Measurements from ENCODE around the gene DDX1. TPM values are rescaled to one million over a fixed set of nuclear protein-coding genes. Genes with fewer than 3 reads are reported as not detected.

The DDX1 gene
- total RNA-seq, 1 experiment from 2014 or later, result 106 TPM

DNA sequence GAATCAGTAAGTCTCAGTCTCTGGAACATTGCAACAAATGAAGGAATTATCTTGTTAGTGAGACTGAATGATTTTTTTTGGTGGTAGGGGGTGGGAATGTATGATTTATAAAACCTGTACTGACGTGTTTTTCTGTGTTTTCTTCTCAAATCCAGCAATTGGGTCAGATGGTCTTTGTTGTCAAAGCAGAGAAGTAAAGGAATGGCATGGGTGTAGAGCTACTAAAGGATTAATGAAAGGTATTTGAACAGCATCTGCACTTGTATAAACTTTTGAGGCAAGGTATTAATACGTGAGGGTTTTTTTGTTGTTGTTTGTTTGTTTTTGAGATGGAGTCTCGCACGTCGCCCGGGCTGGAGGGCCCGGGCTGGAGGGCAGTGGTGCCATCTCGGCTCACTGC, 10.7 kb downstream of the DDX1 start:
- no TSS peak for BruUV-seq (replicated peaks)
- Mint-ChIP-seq H3K36me3 (ENCODE audit: insufficient read depth, unreplicated experiment) (peaks cover 56% of the 10 kb centered on the region), H3K9me3 (ENCODE audit: low read depth, unreplicated experiment) (no peaks in the 10 kb centered on the region), H3K27ac (ENCODE audit: unreplicated experiment) (no peak overlapping the region), H3K27me3 (ENCODE audit: unreplicated experiment) (no peaks in the 10 kb centered on the region), H3K4me1 (ENCODE audit: low read depth, unreplicated experiment) (no peaks in the 10 kb centered on the region), H3K4me3 (ENCODE audit: low read depth, unreplicated experiment) (no peak overlapping the region)
- TF ChIP-seq, protein P1, sequence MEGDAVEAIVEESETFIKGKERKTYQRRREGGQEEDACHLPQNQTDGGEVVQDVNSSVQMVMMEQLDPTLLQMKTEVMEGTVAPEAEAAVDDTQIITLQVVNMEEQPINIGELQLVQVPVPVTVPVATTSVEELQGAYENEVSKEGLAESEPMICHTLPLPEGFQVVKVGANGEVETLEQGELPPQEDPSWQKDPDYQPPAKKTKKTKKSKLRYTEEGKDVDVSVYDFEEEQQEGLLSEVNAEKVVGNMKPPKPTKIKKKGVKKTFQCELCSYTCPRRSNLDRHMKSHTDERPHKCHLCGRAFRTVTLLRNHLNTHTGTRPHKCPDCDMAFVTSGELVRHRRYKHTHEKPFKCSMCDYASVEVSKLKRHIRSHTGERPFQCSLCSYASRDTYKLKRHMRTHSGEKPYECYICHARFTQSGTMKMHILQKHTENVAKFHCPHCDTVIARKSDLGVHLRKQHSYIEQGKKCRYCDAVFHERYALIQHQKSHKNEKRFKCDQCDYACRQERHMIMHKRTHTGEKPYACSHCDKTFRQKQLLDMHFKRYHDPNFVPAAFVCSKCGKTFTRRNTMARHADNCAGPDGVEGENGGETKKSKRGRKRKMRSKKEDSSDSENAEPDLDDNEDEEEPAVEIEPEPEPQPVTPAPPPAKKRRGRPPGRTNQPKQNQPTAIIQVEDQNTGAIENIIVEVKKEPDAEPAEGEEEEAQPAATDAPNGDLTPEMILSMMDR (IDR thresholded peaks at IDR 0.05; ENCODE audit: unreplicated experiment), result no peak
- DNase-seq, result no peak
- intact Hi-C loops (cut with micrococcal nuclease; ENCODE audit: unreplicated experiment), result no loop called here
- CTCF ChIA-PET, result no interaction called here

DNA sequence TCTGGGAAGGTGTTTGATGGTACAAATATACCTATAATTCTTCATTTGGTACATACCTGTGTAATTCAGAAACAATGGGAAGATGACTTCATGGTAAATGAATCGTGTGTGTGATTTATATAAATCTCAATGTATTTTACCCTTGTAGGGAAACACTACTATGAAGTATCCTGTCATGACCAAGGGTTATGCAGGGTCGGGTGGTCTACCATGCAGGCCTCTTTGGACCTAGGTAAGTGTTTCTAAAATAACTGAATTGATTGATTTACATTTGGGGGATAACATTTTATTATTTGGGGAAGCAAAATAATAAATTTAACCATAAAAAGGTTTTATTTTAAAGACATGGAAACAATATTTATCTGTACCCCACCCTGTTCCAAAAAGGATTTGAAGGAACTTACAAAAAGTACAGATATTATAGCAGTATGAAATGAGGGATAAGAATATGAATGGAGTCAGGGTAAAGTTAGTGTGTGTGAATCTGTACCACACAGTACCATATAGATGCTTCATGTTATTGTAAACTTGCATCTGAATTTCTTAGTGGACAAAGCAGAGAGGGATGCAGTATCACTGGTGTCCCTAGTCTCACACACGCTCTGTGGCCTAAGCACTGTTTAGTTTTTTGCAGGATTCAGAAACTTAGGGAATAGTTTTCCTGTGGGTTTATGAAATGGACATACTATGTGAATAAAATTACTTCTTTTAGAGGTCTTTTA, 11.5 kb downstream of the DDX1 start:
- intact Hi-C loops (cut with micrococcal nuclease; ENCODE audit: unreplicated experiment), result no loop called here
- TF ChIP-seq, protein P1 (IDR thresholded peaks at IDR 0.05; ENCODE audit: unreplicated experiment), result no peak
- Mint-ChIP-seq H3K36me3 (ENCODE audit: insufficient read depth, unreplicated experiment) (peaks cover 59% of the 10 kb centered on the region), H3K9me3 (ENCODE audit: low read depth, unreplicated experiment) (no peaks in the 10 kb centered on the region), H3K4me3 (ENCODE audit: low read depth, unreplicated experiment) (no peak overlapping the region), H3K4me1 (ENCODE audit: low read depth, unreplicated experiment) (no peaks in the 10 kb centered on the region), H3K27me3 (ENCODE audit: unreplicated experiment) (no peaks in the 10 kb centered on the region), H3K27ac (ENCODE audit: unreplicated experiment) (no peak overlapping the region)
- CTCF ChIA-PET, result no interaction called here
- DNase-seq, result no peak
- BruUV-seq (replicated peaks), result no TSS peak

DNA sequence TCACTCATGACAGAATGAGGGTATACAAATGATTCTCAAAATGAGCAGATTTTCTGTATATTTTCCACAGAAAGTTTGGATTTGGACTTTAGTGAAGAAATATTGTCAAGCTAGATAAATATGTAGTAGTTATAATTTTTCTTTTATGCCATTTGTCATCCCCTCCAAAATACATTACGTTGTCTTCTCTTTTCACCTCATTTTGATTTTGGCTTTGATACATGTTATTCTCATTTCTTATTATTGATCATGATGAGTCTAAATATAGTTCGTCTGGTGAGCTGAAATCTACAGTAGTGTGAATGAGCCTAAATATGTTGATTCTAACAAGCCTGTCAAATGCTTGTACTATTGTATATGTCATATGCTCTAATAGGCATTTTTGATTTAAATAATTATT, 12.3 kb downstream of the DDX1 start:
- no peak overlapping the region for H3K4me3 Mint-ChIP-seq (ENCODE audit: low read depth, unreplicated experiment)
- H3K4me1 Mint-ChIP-seq (ENCODE audit: low read depth, unreplicated experiment), result no peaks in the 10 kb centered on the region
- H3K36me3 Mint-ChIP-seq (ENCODE audit: insufficient read depth, unreplicated experiment), result peaks cover 56% of the 10 kb centered on the region
- TF ChIP-seq, protein P1 (IDR thresholded peaks at IDR 0.05; ENCODE audit: unreplicated experiment), result no peak
- no peaks in the 10 kb centered on the region for H3K27me3 Mint-ChIP-seq (ENCODE audit: unreplicated experiment)
- intact Hi-C loops (cut with micrococcal nuclease; ENCODE audit: unreplicated experiment), result no loop called here
- no peak for DNase-seq
- no TSS peak for BruUV-seq (replicated peaks)
- H3K27ac Mint-ChIP-seq (ENCODE audit: unreplicated experiment), result no peak overlapping the region
- CTCF ChIA-PET, result no interaction called here
- no peaks in the 10 kb centered on the region for H3K9me3 Mint-ChIP-seq (ENCODE audit: low read depth, unreplicated experiment)

DNA sequence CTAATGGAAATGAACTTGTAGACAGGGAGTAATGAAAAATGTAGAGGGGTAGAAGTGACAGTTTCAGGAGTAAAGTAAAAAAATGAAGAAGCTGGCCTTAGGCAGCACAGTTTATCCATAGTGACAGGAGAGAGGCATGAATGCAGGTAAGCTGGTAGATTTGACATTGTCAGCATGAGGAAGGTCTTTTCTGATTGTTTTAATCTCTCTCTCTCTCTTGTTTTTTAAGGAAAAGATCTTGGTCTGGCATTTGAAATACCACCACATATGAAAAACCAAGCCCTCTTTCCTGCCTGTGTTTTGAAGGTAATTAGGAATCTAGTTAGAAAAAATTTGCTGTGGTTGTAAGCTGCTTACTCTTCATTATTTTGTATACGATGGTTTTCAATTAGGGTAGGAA, 14.1 kb downstream of the DDX1 start:
- intact Hi-C loops (cut with micrococcal nuclease; ENCODE audit: unreplicated experiment), result no loop called here
- DNase-seq, result no peak
- CTCF ChIA-PET, result no interaction called here
- no TSS peak for BruUV-seq (replicated peaks)
- H3K27me3 Mint-ChIP-seq (ENCODE audit: unreplicated experiment), result no peaks in the 10 kb centered on the region
- H3K4me1 Mint-ChIP-seq (ENCODE audit: low read depth, unreplicated experiment), result no peaks in the 10 kb centered on the region
- H3K27ac Mint-ChIP-seq (ENCODE audit: unreplicated experiment), result no peak overlapping the region
- no peak overlapping the region for H3K4me3 Mint-ChIP-seq (ENCODE audit: low read depth, unreplicated experiment)
- peaks cover 65% of the 10 kb centered on the region for H3K36me3 Mint-ChIP-seq (ENCODE audit: insufficient read depth, unreplicated experiment)
- TF ChIP-seq, protein P1 (IDR thresholded peaks at IDR 0.05; ENCODE audit: unreplicated experiment), result no peak
- no peaks in the 10 kb centered on the region for H3K9me3 Mint-ChIP-seq (ENCODE audit: low read depth, unreplicated experiment)

Data from Calu3 (cell line).